Right lobe of liver (tissue), 6 donors: ENCODE measurements around the gene PRKN. TPM values are rescaled to one million over a fixed set of nuclear protein-coding genes. Genes with fewer than 3 reads are reported as not detected.
"Not testable (repeated sequence)": the region's sequence is repeated elsewhere in the genome, so short reads cannot be mapped to it uniquely, and the experiment has no call there.

ENCODE experiments used
- ATAC-seq, 4 donors: fragments of 200-7000 bp; cut with Tn5 transposase; one replicate each; pipeline ENCODE4 v1.9.1; 2020; ENCODE audit warnings: mild to moderate bottlenecking in 4 of 4, moderate library complexity in 4 of 4
- DNase-seq, 3 donors: peaks; one replicate each; pipeline ENCODE4 v3.0.0-alpha.2; 2020
- H3K27ac ChIP-seq, 3 donors: fragments of 200-600 bp; one replicate each; pipeline ENCODE4 v1.8.0; 2022
- H3K27me3 ChIP-seq, 2 donors: fragments of 200-600 bp; one replicate each; pipeline ENCODE4 v1.8.0; 2022
- H3K36me3 ChIP-seq, 4 donors: fragments of 200-600 bp; sonication (generic) in 1 of 4; one replicate each; pipeline versions ENCODE4 v1.5.1 to v1.8.0; 2017 to 2022; ENCODE audit warnings: control low read depth in 1 of 4
- H3K4me1 ChIP-seq, 4 donors: fragments of 200-600 bp; sonication (generic) in 1 of 4; one replicate each; pipeline versions ENCODE4 v1.5.1 to v1.8.0; 2017 to 2022; ENCODE audit warnings: control low read depth in 1 of 4
- H3K4me3 ChIP-seq, 3 donors: fragments of 200-600 bp; one replicate each; pipeline ENCODE4 v1.8.0; 2022
- H3K9me3 ChIP-seq, 4 donors: fragments of 200-600 bp; sonication (generic) in 1 of 4; one replicate each; pipeline versions ENCODE4 v1.5.1 to v1.8.0; 2017 to 2022; ENCODE audit warnings: control low read depth in 1 of 4
- CTCF ChIP-seq, 4 donors: fragments of 200-600 bp in 3 of 4; fragments of 450-650 bp in 1 of 4; IDR thresholded peaks; one replicate each; pipeline versions ENCODE4 v1.5.1 to v1.8.0; 2016 to 2022; ENCODE audit warnings: antibody characterized with exemption in 4 of 4, mild to moderate bottlenecking in 2 of 4
- POLR2A ChIP-seq: fragments of 450-650 bp; IDR thresholded peaks from one replicate; pipeline ENCODE4 v1.6.1; 2017; ENCODE audit warnings: antibody characterized with exemption, mild to moderate bottlenecking
- WGBS: methylation state at CpG from one replicate; pipeline ENCODE4 v1.1.6; 2018; ENCODE audit warnings: low coverage, low lambda C conversion rate; ENCODE audit not compliant: insufficient coverage; ENCODE audit errors: missing lambda C conversion rate; 5-methylcytosine and 5-hydroxymethylcytosine counted together
- intact Hi-C, 2 donors: fragments of 100-400 bp; cut with DNase I; formaldehyde crosslinking; loops; one replicate each; pipeline versions ENCODE4 v1.11.2 to v1.14.1; 2022
- total RNA-seq, 6 experiments: library from RNA; depleted of rRNA in 2 of 6; stranded (reverse); fragments of >200 nt in 2 of 6; fragmentation: NEBNext Ultra II Directional in 3 of 6; extraction: Animal tissue kit (Norgen Biotek cat#: 25700) in 3 of 6; gene quantifications; one replicate each; pipeline versions ENCODE4 v1.1.0 to v1.2.4, GENCODE V29; 2016 to 2023
- donor health status: DM: no; HTN: yes; CAD: no.
- donor health status: DM: no; HTN: no; CAD: no.
- donor health status: DM: no; HTN: no; CAD: no.
- donor health status: DM: no; HTN: yes; CAD: no.
- donor health status: DM: no; HTN: yes; CAD: no.

PRKN gene
- total RNA-seq, 6 experiments from 2014 or later, result 1.1 to 3.7 (median 2.2) TPM

- H3K36me3 ChIP-seq, result no peaks in the 10 kb centered on the region
- TF ChIP-seq CTCF (IDR thresholded peaks at IDR 0.05) (no peak), POLR2A (no peak)
- intact Hi-C loops, result no loop called here
- no peaks in the 10 kb centered on the region for H3K9me3 ChIP-seq
- no peaks in the 10 kb centered on the region for H3K4me1 ChIP-seq
- no peak for DNase-seq
- H3K27ac ChIP-seq, result no peak overlapping the region
- 58% methylated on average over 4 of the region's 4 CpGs for WGBS
- no peak overlapping the region for H3K4me3 ChIP-seq
- ATAC-seq, result peak; percentile 30 to 69 (median 56)
- H3K27me3 ChIP-seq, result no peaks in the 10 kb centered on the region
Measured at GRCh38 chr6:161498881-161499280, 1228.7 kb downstream of the PRKN start.

GRCh38 chr6:161498359-161498758 lies 1229.2 kb downstream of the PRKN start:
- Histone ChIP-seq H3K4me3 (no peak overlapping the region), H3K4me1 (no peaks in the 10 kb centered on the region), H3K36me3 (no peaks in the 10 kb centered on the region), H3K27ac (no peak overlapping the region), H3K27me3 (no peaks in the 10 kb centered on the region), H3K9me3 (no peaks in the 10 kb centered on the region)
- intact Hi-C loops, result no loop called here
- peak in 2 of 4 donors; percentile 37 to 43 for ATAC-seq
- WGBS, result 71% methylated on average over 3 of the region's 7 CpGs
- TF ChIP-seq CTCF (IDR thresholded peaks at IDR 0.05) (peak in 2 of 4 donors; percentile 8 to 18), POLR2A (no peak)
- no peak for DNase-seq

- Histone ChIP-seq H3K9me3 (no peaks in the 10 kb centered on the region), H3K27ac (no peak overlapping the region), H3K36me3 (no peaks in the 10 kb centered on the region), H3K4me1 (no peaks in the 10 kb centered on the region), H3K4me3 (no peak overlapping the region), H3K27me3 (no peaks in the 10 kb centered on the region)
- WGBS, result 88% methylated on average over 3 of the region's 8 CpGs
- intact Hi-C loops, result no loop called here
- TF ChIP-seq POLR2A (no peak), CTCF (IDR thresholded peaks at IDR 0.05) (no peak)
- no peak for DNase-seq
- ATAC-seq, result no peak
Measured at GRCh38 chr6:161496941-161497340, 1230.6 kb downstream of the PRKN start.

GRCh38 chr6:161496271-161496670 lies 1231.3 kb downstream of the PRKN start:
- intact Hi-C loops, H3K27me3 ChIP-seq: not testable (repeated sequence)

GRCh38 chr6:161494566-161494965 lies 1233.0 kb downstream of the PRKN start:
- intact Hi-C loops, result no loop called here
- H3K4me3 ChIP-seq, result no peak overlapping the region
- H3K27me3 ChIP-seq, result no peaks in the 10 kb centered on the region
- TF ChIP-seq POLR2A, result no peak
- TF ChIP-seq CTCF (IDR thresholded peaks at IDR 0.05), result no peak
- ATAC-seq (no peak), DNase-seq (no peak)
- no peaks in the 10 kb centered on the region for H3K36me3 ChIP-seq
- no peak overlapping the region for H3K27ac ChIP-seq
- no peaks in the 10 kb centered on the region for H3K4me1 ChIP-seq
- WGBS, result 83% methylated on average over 7 of the region's 7 CpGs
- H3K9me3 ChIP-seq, result no peaks in the 10 kb centered on the region

More at GRCh38 chr6:161496271-161496670, 1231.3 kb downstream of the PRKN start:
- not testable (repeated sequence) for H3K9me3 ChIP-seq, DNase-seq, H3K36me3 ChIP-seq, H3K27ac ChIP-seq, H3K4me3 ChIP-seq, ATAC-seq, H3K4me1 ChIP-seq
- 94% methylated on average over 4 of the region's 4 CpGs for WGBS
